Activated CD8-positive, alpha-beta memory T cell treated with anti-CD3 and anti-CD28 coated beads for 48 hours (primary cell): Measurements from ENCODE around the gene PRLR.

Source experiments
- DNase-seq, 3 experiments: peaks; one replicate each; pipeline ENCODE4 v3.0.0-alpha.2; 2020; ENCODE audit warnings: low read depth in 2 of 3, low spot score in 2 of 3

Gene PRLR

DNA sequence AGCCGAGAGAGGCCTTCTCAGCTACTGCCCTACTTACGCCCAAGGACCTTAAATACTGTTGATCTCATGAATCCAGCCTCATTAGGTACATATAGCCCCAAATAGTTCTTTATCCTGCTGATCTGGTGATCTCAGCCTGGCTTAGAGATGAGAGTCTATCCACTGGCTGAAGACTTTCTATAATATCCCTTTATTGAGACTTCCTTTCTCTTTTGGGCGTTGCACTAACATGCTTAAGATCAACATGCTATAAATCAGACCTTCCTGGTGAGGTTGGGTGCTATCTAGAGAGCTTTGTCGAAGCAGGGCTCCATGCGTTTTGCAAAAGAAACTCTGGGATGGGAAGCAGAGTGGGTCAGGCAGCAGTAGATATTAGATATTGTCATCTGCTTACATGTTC is 138.6 kb downstream of the PRLR start:
- no peak for DNase-seq

DNA sequence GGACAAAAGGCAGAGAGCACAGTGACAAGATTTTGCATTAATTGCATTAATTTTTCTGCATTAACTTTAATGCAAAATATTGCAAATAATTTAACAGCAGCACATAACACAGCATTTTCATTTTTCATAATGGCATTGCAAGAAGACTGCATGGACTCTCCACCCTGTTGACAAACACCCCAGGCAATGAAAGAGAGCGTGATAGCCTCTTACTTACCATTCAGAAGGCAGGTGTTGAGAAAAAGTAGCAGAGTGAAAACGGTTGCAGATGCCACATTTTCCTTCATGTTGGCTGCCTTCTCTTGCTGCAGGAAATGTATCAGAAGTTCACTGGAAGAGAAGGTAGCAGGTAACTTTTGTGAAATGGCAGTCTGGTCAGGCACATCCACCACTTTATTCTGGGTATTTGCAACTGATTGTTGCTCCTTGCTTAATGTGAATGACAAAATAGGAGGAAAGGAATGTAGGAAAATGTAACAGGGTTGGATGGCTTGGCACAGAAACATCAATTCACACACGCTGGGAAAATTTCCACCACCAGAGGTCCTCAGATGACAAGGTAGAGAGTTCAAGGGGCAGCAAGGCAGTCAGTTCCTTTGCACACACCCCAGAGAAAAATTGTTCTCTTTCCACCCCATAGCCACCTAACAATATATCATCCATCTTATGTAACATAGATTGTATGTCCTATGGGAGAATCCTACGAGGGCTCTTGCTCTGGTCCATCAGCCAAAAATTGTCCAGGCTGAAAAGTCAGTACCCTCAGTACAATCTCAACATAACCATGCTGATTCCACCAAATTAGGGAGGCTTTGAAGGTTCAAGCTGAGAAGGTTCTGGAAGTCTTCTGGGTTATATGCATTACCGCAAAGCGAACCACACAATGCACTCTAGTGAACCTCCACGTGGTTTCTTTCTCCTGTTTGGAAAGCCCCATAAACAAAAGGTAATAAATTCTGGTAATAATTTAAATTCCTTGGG is 140.7 kb downstream of the PRLR start:
- DNase-seq: peak in 1 of 3 experiments; percentile 24

GRCh38 chr5:35087991-35088390 is 142.3 kb downstream of the PRLR start:
- DNase-seq: no peak

GRCh38 chr5:35083150-35083549 is 147.1 kb downstream of the PRLR start:
- no peak for DNase-seq

GRCh38 chr5:35082530-35082929 is 147.8 kb downstream of the PRLR start:
- DNase-seq: no peak

DNA sequence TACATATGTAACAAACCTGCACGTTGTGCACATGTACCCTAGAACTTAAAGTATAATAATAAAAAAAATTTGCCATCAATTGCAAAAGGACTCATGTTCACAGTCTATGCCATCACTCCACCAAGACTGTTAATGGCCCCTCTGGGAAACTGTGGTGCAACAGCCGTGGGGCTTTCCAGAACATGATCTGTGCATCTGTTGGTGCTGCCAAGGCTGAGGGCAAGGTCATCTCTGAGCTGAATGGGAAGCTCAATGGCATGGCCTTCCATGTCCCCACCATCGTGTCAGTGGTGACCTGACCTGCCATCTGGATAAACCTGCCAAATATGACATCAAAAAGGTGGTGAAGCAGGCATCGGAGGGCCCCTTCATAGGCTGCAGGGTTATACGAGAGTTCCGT is 149.2 kb downstream of the PRLR start:
- no peak for DNase-seq

GRCh38 chr5:35073160-35073559 is 157.1 kb downstream of the PRLR start:
- DNase-seq: no peak

DNA sequence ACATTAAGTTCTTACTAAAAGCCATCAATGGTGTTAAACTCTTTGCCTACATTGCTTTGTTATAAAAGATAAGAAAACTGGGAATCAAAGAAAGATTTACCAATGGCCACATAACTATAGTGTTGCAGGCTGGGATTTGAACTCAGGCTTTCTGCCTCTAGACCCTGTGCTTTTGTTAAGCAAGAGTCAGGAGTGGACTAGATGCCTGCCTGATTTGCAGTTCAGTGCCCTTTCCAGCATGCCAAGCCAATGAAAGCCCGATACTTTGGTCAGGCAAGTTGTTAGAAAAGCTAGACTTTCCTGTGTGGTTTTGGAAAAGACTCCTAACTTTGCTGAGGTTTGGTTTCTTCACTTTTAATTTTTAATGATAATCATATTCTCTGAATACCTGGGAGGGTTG is 161.1 kb downstream of the PRLR start:
- DNase-seq: no peak

GRCh38 chr5:35067985-35068384 is 162.3 kb downstream of the PRLR start:
- DNase-seq: no peak

DNA sequence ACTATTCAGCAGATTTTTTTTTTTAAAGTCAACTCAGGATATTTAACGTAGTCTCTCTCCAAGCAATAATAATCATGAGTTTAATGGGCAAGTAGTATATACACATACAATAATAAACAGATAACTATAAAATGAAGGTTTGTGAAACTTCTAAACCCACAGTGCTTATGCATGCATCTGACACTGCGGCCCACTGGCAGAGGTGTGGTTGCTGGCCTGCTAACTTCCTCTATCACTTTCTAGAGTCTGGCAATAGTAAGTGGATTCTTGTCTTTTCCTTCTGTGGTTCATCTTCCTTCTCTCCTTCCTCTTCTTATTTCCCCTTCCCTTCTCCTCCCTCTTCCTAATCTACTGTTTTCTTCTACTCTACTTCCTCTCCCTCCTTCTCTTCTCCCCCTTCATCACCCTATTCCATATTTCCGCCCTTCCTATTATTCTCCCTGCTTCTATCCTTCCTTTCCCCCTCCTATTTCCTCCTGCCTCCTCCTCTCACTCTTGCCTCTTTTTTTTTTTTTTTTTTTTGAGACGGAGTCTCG is 164.0 kb downstream of the PRLR start:
- DNase-seq: no peak

GRCh38 chr5:35063414-35063813 is 166.9 kb downstream of the PRLR start:
- DNase-seq: no peak

- DNase-seq: no peak
These were observed 169.0 kb downstream of the PRLR start for GRCh38 chr5:35061211-35061770.

DNA sequence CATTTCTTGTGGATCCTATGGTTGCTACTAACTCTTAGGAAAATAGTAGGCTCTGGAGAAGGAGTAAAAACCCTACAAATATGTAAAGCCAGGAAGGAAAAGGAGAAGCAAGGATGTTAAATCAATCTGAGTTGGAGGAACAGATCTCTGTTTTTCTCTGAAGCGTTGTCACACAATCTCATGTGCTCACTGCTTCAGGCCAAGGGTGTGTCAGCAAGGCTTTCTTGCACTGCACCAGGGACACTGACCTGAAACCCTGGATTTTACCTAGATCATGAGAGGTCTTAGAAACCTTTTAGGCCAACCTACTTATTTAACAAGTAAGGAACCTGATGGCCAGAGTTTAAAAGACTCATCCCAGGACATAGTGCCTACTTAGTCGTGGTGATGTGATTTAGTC is 170.1 kb downstream of the PRLR start:
- no peak for DNase-seq

- DNase-seq: no peak
These were observed 171.0 kb downstream of the PRLR start for GRCh38 chr5:35059251-35059650.

DNA sequence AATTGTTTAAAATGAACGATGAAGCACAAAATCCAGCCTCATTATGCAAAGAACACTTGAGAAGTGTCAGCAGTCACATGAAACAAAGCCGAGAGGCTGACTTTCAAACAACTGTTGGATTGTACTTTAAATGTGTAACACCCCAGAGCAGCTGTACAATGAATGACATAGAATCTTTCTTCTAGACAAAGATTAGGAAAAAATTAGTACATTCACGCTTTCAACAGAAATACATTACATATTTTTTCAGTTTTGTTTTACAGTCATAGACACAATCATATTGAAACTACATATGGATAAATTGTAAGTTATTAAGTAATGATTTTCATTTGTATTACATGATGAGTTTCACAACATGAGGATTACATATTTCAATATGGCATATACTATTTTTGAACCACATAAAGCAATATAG is 171.9 kb downstream of the PRLR start:
- no peak for DNase-seq

DNA sequence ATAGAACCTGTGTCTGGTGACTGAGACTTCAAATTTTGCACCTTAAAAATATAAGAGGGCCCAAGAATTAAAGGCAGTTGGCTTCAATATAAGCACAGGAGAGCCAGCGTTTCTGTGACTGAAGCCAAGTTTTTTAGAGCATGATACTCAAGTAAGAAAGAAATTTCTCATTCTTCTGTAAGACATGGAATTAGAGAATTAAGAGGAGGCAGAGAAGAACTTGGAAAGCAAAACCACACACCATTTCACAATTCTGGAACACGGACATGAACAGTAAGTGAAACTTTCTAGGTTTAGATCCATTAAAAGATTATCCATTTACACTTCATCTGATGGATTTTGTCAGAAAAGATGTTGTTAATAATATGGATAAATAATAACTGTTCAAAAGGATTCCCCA is 173.6 kb downstream of the PRLR start:
- DNase-seq: no peak

DNA sequence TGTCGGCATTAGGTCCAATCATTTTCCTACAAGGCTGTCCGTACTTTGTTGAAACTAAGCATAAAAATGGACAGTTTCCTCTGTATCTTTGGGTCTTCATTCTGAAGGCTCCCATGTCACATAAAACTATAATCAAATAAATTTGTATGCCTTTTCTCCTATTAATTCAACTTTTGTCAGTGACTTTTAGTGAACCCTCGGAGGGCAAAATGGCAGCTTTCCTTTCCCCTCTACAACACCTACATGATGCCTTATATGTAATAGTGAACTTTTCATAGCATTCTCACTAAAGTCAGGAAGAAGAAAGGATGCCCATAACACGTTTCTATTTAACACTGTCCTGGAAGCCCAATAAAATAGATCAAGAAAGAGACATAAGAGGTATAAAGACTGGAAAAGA is 177.4 kb downstream of the PRLR start:
- DNase-seq: no peak

DNA sequence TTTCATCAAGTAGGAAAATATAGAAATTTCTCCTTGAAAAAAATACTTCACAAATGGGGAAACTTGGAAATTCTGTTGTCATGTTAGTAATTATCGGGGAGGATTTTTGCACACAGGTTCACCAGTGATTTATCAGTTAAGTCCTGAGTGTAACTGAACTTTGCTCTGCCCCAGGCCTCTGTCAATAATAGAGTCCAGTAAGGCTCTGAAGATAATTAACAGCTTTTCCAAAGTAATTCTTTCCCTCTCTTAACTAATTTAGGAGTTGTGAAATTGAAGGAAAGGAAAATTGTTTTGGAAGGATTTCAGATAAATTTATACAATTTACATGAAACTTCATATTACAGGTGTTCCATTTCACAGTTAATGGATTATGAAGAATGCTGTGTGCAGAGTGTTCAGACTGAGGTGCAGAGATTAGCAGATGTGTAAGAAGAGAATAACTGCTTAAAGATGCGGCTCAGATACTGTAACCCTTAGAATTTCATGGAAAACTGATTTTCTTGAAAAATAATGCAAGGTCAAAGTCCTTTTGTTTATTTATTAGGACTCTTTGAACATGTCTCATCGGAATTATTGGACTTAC is 179.7 kb downstream of the PRLR start:
- DNase-seq: no peak

GRCh38 chr5:35048910-35049309 is 181.4 kb downstream of the PRLR start:
- DNase-seq: no peak

DNA sequence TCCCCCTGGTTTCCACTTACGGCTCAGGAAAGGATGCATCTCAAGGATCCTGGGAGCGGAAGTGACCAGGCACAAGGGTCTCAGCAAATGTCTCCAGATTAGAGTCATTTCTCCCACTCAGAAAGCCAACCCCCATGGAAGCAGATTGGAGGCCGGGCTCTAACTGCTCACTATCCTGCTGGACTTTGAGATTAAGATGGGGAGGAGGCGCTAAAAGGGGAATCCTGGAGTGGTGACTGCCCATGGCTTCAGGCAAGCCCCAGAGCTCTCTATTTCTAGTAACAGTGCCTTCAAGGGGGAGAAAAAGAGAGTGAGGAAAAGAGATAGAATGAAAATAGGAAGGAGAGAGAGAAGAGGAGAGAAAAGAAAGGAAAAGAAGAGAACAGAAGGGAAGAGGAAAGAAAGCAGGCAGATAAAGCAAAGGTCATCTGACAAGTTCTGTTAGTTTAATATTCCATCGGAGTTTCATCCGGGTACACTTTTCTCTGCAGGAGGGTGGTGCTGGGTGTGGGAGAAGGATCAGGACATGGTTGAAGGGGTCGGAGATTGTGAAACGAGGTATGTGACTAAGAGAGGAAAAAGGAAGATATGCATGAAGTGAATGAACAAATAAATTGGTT is 182.4 kb downstream of the PRLR start, which contains the start of gene AGXT2:
AGXT2 (minus strand) TSS at position 165 of the 620 bp plus-strand sequence; CDS start at position 108, 57 bp downstream.
- no peak for DNase-seq

DNA sequence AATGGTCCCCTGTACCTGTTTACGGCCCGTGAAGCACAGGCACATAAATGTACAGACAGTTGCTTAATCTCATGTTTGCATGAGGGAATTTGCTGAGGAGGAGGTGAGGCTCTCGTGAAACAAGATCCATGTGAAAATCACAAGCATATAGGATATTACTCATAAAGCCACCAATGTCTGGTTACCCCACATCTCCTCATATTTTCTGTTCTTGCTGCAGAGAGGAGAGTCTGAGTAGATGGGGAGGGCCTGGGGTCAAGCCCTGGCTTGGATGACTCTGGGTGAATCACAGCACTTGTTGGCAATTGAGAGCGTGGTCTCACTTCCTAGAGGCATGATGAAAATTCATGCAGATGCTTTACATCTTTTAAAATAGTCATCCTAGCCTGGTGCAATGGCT is 183.5 kb downstream of the PRLR start:
- DNase-seq: no peak
